ENCODE results near the gene KRT82.

Gene KRT82

GRCh38 chr12:52435659-52435999, 29.5 kb upstream of the KRT82 start:
- DNase-seq (ENCODE audit: low read depth in 2 of 2), result no peak

GRCh38 chr12:52434760-52435530, 28.8 kb upstream of the KRT82 start:
- DNase-seq (ENCODE audit: low read depth in 2 of 2), result no peak

- DNase-seq (ENCODE audit: low read depth in 2 of 2), result no peak
These were observed 28.1 kb upstream of the KRT82 start, which contains the start of gene KRT75 for GRCh38 chr12:52434081-52434733. Gene KRT75 (minus strand): TSS chr12:52434371. CDS start chr12:52434304, 67 bp downstream.

GRCh38 chr12:52433501-52434080, 27.5 kb upstream of the KRT82 start:
- DNase-seq (ENCODE audit: low read depth in 2 of 2), result no peak

GRCh38 chr12:52432559-52433207, 26.5 kb upstream of the KRT82 start:
- DNase-seq (ENCODE audit: low read depth in 2 of 2), result no peak

GRCh38 chr12:52428121-52428520, 22.0 kb upstream of the KRT82 start:
- DNase-seq (ENCODE audit: low read depth in 2 of 2), result no peak

GRCh38 chr12:52427083-52427482, 20.9 kb upstream of the KRT82 start:
- DNase-seq (ENCODE audit: low read depth in 2 of 2), result no peak

- DNase-seq (ENCODE audit: low read depth in 2 of 2), result no peak
These were observed 19.9 kb upstream of the KRT82 start for GRCh38 chr12:52426034-52426433.

GRCh38 chr12:52425466-52425865, 19.3 kb upstream of the KRT82 start:
- DNase-seq (ENCODE audit: low read depth in 2 of 2), result no peak

- DNase-seq (ENCODE audit: low read depth in 2 of 2), result no peak
These were observed 17.7 kb upstream of the KRT82 start for GRCh38 chr12:52423661-52424500.

GRCh38 chr12:52423035-52423434, 16.9 kb upstream of the KRT82 start:
- DNase-seq (ENCODE audit: low read depth in 2 of 2), result no peak

- DNase-seq (ENCODE audit: low read depth in 2 of 2), result no peak
These were observed 13.5 kb upstream of the KRT82 start for GRCh38 chr12:52419656-52420055.

GRCh38 chr12:52418576-52419110, 12.5 kb upstream of the KRT82 start:
- DNase-seq (ENCODE audit: low read depth in 2 of 2), result no peak

GRCh38 chr12:52417740-52418139, 11.6 kb upstream of the KRT82 start:
- no peak for DNase-seq (ENCODE audit: low read depth in 2 of 2)

- DNase-seq (ENCODE audit: low read depth in 2 of 2), result no peak
These were observed 10.7 kb upstream of the KRT82 start for GRCh38 chr12:52416795-52417194.

- DNase-seq (ENCODE audit: low read depth in 2 of 2), result no peak
These were observed 10.0 kb upstream of the KRT82 start for GRCh38 chr12:52415870-52416750.

- DNase-seq (ENCODE audit: low read depth in 2 of 2), result no peak
These were observed 8.8 kb upstream of the KRT82 start for GRCh38 chr12:52414936-52415335.

GRCh38 chr12:52413782-52414345, 7.7 kb upstream of the KRT82 start:
- no peak for DNase-seq (ENCODE audit: low read depth in 2 of 2)

GRCh38 chr12:52413202-52413601, 7.1 kb upstream of the KRT82 start:
- no peak for DNase-seq (ENCODE audit: low read depth in 2 of 2)

- no peak for DNase-seq (ENCODE audit: low read depth in 2 of 2)
These were observed 5.7 kb upstream of the KRT82 start for GRCh38 chr12:52411815-52412214.
